GM12801 (cell line): ENCODE data around the gene GJA10.

Experiments used
- CTCF ChIP-seq: IDR thresholded peaks from one replicate; pipeline ENCODE4 v1.5.1; 2011; ENCODE audit warnings: control low read depth; ENCODE audit not compliant: insufficient read length; ENCODE audit errors: extremely low read depth

Gene GJA10

GRCh38 chr6:89910902-89911240, 16.6 kb downstream of the GJA10 start:
- TF ChIP-seq CTCF = no peak

- no peak for TF ChIP-seq CTCF
These were observed 22.1 kb downstream of the GJA10 start for GRCh38 chr6:89916136-89916920.

- no peak for TF ChIP-seq CTCF
These were observed 22.9 kb downstream of the GJA10 start for GRCh38 chr6:89917216-89917615.

GRCh38 chr6:89917801-89918366, 23.6 kb downstream of the GJA10 start:
- no peak for TF ChIP-seq CTCF

GRCh38 chr6:89921197-89921596, 26.9 kb downstream of the GJA10 start:
- TF ChIP-seq CTCF = no peak

GRCh38 chr6:89921691-89922090, 27.4 kb downstream of the GJA10 start:
- TF ChIP-seq CTCF = no peak

- no peak for TF ChIP-seq CTCF
These were observed 30.0 kb downstream of the GJA10 start for GRCh38 chr6:89924231-89924630.
